K562 (cell line): Measurements from ENCODE around the gene UHRF1. TPM values are rescaled to one million over a fixed set of nuclear protein-coding genes. Genes with fewer than 3 reads are reported as not detected.

Experiments
- ATAC-seq: fragments of 200-7000 bp; cut with Tn5 transposase; 3 replicates; pipeline ENCODE4 v1.9.1; 2020; ENCODE audit warnings: moderate library complexity
- BruUV-seq: library from RNA; stranded (reverse); fragments of 400-500 nt; replicated peaks from 2 replicates; lab custom pipeline; 2021; lab: Mats Ljungman, UMichigan
- CTCF ChIA-PET: fragments of 300-600 bp; formaldehyde crosslinking; extraction: SDS; loops from one replicate; lab custom pipeline; 2021; ENCODE audit warnings: low intra/inter-chr PET ratio; lab: Yijun Ruan, JAX
- POLR2A ChIA-PET: fragments of 300-600, 350-650 bp; sonication (Branson Sonifier 250); formaldehyde crosslinking; extraction: SDS; loops from one replicate; lab custom pipeline; 2021; ENCODE audit warnings: antibody characterized with exemption, inconsistent platforms; lab: Yijun Ruan, JAX
- DNase-seq, 4 experiments: peaks; one replicate each; pipeline versions ENCODE4 v3.0.0 to v3.0.0-alpha.2; 2011 to 2018; ENCODE audit warnings: low spot score in 3 of 4, mixed read lengths in 3 of 4; ENCODE audit errors: extremely low read depth in 1 of 4
- FAIRE-seq: peaks from 2 replicates; lab custom pipeline; 2011; peaks lifted over from hg19 to GRCh38; lab: Jason Lieb, UNC
- H2AFZ ChIP-seq: 2 replicates; pipeline ENCODE4 v1.6.0; 2011; ENCODE audit warnings: low read depth, low read length, control low read depth, inconsistent platforms
- H3K27ac ChIP-seq: fragments of 200-600 bp; 3 replicates; pipeline ENCODE4 v1.8.0; 2011; ENCODE audit warnings: low read depth, mild to moderate bottlenecking, control low read depth, inconsistent platforms, low read length, moderate library complexity, mixed read lengths; ENCODE audit errors: extremely low read depth
- H3K27me3 ChIP-seq, 2 experiments: fragments of 300-600 bp in 1 of 2; 2 replicates in 1 of 2; 3 replicates in 1 of 2; pipeline versions ENCODE4 v1.6.0 to v1.8.0; 2011; ENCODE audit warnings: inconsistent platforms in 2 of 2, low read length in 2 of 2, mild to moderate bottlenecking in 1 of 2, mixed read lengths in 1 of 2, moderate library complexity in 1 of 2; ENCODE audit not compliant: control insufficient read depth in 2 of 2, insufficient read depth in 2 of 2
- H3K36me3 ChIP-seq: fragments of 300-600 bp; 3 replicates; pipeline ENCODE4 v1.8.0; 2011; ENCODE audit warnings: mild to moderate bottlenecking, low read length, inconsistent platforms; ENCODE audit not compliant: control insufficient read depth, insufficient read depth
- H3K4me1 ChIP-seq, 2 experiments: fragments of 200-600 bp in 1 of 2; replicated peaks in 1 of 2; 2 replicates in 1 of 2; 3 replicates in 1 of 2; pipeline versions ENCODE4 v1.5.1 to v1.8.0; 2011; ENCODE audit warnings: inconsistent platforms in 2 of 2, low read length in 2 of 2, mild to moderate bottlenecking in 1 of 2, mixed read lengths in 1 of 2, moderate library complexity in 1 of 2; ENCODE audit not compliant: control insufficient read depth in 2 of 2, insufficient read depth in 2 of 2
- H3K4me2 ChIP-seq: 2 replicates; pipeline ENCODE4 v1.6.1; 2011; ENCODE audit warnings: low read length, control low read depth, inconsistent platforms, mixed read lengths; ENCODE audit not compliant: insufficient read depth
- H3K4me3 ChIP-seq: fragments of 200-600 bp; sonication (generic), shearing (Covaris generic); 2 replicates; pipeline ENCODE4 v1.5.1; 2016; ENCODE audit warnings: control low read depth, inconsistent platforms
- H3K79me2 ChIP-seq: fragments of 200-600 bp; 3 replicates; pipeline ENCODE4 v1.8.0; 2011; ENCODE audit warnings: low read length, inconsistent platforms; ENCODE audit not compliant: control insufficient read depth, insufficient read depth
- H3K9ac ChIP-seq, 2 experiments: 2 replicates each; pipeline versions ENCODE4 v1.6.0 to v1.6.1; 2011; ENCODE audit warnings: low read depth in 2 of 2, low read length in 2 of 2, control low read depth in 1 of 2, inconsistent platforms in 1 of 2, mild to moderate bottlenecking in 1 of 2, mixed read lengths in 1 of 2; ENCODE audit not compliant: insufficient read depth in 1 of 2
- H3K9me1 ChIP-seq: one replicate; pipeline ENCODE4 v1.6.0; 2011; ENCODE audit warnings: inconsistent platforms, mild to moderate bottlenecking, low read length, moderate library complexity; ENCODE audit not compliant: control insufficient read depth, insufficient read depth
- H3K9me3 ChIP-seq: replicated peaks from 2 replicates; pipeline ENCODE4 v1.5.1; 2011; ENCODE audit warnings: low read depth, low read length, inconsistent platforms; ENCODE audit not compliant: control insufficient read depth, insufficient read depth
- H4K20me1 ChIP-seq: replicated peaks from 2 replicates; pipeline ENCODE4 v1.6.1; 2011; ENCODE audit warnings: low read length, inconsistent platforms, mixed read lengths; ENCODE audit not compliant: control insufficient read depth, insufficient read depth
- GTF2E2 ChIP-seq: fragments of 200-800 bp; sonication (Bioruptor generic); IDR thresholded peaks from 2 replicates; pipeline ENCODE4 v1.6.1; 2016; ENCODE audit warnings: missing genetic modification characterization, missing compliant biosample characterization
- ZFP30 ChIP-seq: fragments of 250-450 bp; sonication (Bioruptor Pico); IDR thresholded peaks from 2 replicates; pipeline ENCODE4 v1.8.0; 2022; ENCODE audit warnings: moderate library complexity, mild to moderate bottlenecking, inconsistent platforms, borderline replicate concordance
- ZNF589 ChIP-seq: fragments of 200-800 bp; sonication (Bioruptor generic); IDR thresholded peaks from 2 replicates; pipeline ENCODE4 v1.6.1; 2016; ENCODE audit warnings: low read depth, missing genetic modification characterization, missing compliant biosample characterization
- ZNF778 ChIP-seq: fragments of 450-650 bp; formaldehyde crosslinking; IDR thresholded peaks from 2 replicates; pipeline ENCODE4 v1.4.0; 2020; ENCODE audit warnings: mild to moderate bottlenecking, moderate library complexity
- WGBS: fragments of 100-300 bp; shearing (Covaris generic); methylation state at CpG from one replicate; pipeline ENCODE4 v1.1.6; 2016; ENCODE audit warnings: low coverage, mixed read lengths; ENCODE audit not compliant: insufficient coverage; ENCODE audit errors: missing lambda C conversion rate; 5-methylcytosine and 5-hydroxymethylcytosine counted together
- in situ Hi-C: fragments of 300-500 bp; cut with MboI; formaldehyde crosslinking; loops from 4 replicates; pipeline ENCODE4 v1.15.0; 2018; ENCODE audit warnings: inconsistent platforms, mixed read lengths
- intact Hi-C: fragments of 100-400 bp; cut with micrococcal nuclease; formaldehyde crosslinking; loops from 2 replicates; pipeline ENCODE4 v1.14.2; 2022
- polyA plus RNA-seq, 8 experiments: library from polyadenylated mRNA; depleted of rRNA in 4 of 8; stranded (reverse) in 5 of 8; unstranded in 3 of 8; fragments of >200 nt; fragmentation: Nextera tagmentation in 2 of 8; fragmentation: Illumina TruSeq in 1 of 8; extraction: Ambion mirVana in 2 of 8; extraction: Trizol in 1 of 8; gene quantifications; 2 replicates each; pipeline versions ENCODE4 v1.2.1 to v1.2.3, GENCODE V29; 2011 to 2014; ENCODE audit warnings: inconsistent platforms in 1 of 8, missing spikeins in 1 of 8
- total RNA-seq, 7 experiments: library from RNA; depleted of rRNA in 6 of 7; stranded (reverse); fragments of >200 nt in 6 of 7; fragmentation: Illumina TruSeq in 2 of 7; extraction: Trizol in 2 of 7; gene quantifications; 2 replicates each; pipeline versions ENCODE4 v1.2.1 to v1.2.3, GENCODE V29; 2011 to 2021; ENCODE audit warnings: low replicate concordance in 1 of 7
- TF ChIP-seq, protein P1 (sequence below): sonication (generic); formaldehyde crosslinking; IDR thresholded peaks from 2 replicates; pipeline ENCODE4 v1.8.1; 2023; ENCODE audit warnings: mild to moderate bottlenecking, missing genetic modification reagents
- TF ChIP-seq, protein P2 (sequence below): fragments of 250-450 bp; sonication (Bioruptor Pico); IDR thresholded peaks from 2 replicates; pipeline ENCODE4 v1.8.0; 2021; ENCODE audit warnings: moderate library complexity, mild to moderate bottlenecking, inconsistent platforms

The UHRF1 gene
- total and polyA plus RNA-seq, 9 of the 15 experiments (the other 6 are each of a cell fraction or from before 2014, with no cell fraction given): 6.0 to 101 (median 30.9) TPM

DNA sequence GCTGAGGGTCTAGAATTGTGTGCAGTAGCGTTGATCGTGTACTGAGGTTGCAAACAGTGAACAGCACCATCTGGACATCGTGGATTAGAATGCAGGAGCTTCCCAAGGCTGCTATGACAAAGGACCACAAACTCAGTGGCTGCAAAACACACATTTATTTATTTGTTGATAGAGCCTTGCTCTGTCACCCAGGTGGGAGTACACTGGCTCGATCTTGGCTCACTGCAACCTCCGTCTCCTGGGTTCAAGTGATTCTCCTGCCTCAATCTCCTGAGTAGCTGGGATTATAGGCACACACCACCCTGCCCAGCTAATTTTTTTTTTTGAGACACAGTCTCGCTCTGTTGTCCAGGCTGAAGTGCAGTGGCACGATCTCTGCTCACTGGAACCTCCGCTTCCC, 2.3 kb upstream of the UHRF1 start:
- in situ Hi-C loops (no loop called here), intact Hi-C loops (no loop called here)
- peaks cover 13% of the 10 kb centered on the region; the same call in 2 of the 3 replicates for H3K36me3 ChIP-seq
- BruUV-seq: no TSS peak
- ChIA-PET CTCF (no interaction called here), POLR2A (interaction anchor here (1.0 kb wide), 1 partner anchor 17 kb away, joined by 3 read pairs; no protein-coding TSS in a partner anchor)
- ATAC-seq (no peak), DNase-seq (peak in 1 of 4 experiments; percentile 12), FAIRE-seq (no peak)
- no peak overlapping the region for H2AFZ ChIP-seq
- no peak overlapping the region for H3K4me3 ChIP-seq
- H3K9me1 ChIP-seq: no peaks in the 10 kb centered on the region
- no peak overlapping the region for H3K4me2 ChIP-seq
- 64% methylated on average over 8 of the region's 8 CpGs for WGBS
- no peaks in the 10 kb centered on the region for H3K9me3 ChIP-seq
- peaks cover 20% of the 10 kb centered on the region for H3K79me2 ChIP-seq
- TF ChIP-seq, protein P1, sequence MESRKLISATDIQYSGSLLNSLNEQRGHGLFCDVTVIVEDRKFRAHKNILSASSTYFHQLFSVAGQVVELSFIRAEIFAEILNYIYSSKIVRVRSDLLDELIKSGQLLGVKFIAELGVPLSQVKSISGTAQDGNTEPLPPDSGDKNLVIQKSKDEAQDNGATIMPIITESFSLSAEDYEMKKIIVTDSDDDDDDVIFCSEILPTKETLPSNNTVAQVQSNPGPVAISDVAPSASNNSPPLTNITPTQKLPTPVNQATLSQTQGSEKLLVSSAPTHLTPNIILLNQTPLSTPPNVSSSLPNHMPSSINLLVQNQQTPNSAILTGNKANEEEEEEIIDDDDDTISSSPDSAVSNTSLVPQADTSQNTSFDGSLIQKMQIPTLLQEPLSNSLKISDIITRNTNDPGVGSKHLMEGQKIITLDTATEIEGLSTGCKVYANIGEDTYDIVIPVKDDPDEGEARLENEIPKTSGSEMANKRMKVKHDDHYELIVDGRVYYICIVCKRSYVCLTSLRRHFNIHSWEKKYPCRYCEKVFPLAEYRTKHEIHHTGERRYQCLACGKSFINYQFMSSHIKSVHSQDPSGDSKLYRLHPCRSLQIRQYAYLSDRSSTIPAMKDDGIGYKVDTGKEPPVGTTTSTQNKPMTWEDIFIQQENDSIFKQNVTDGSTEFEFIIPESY (CRISPR knock-in tag): 0 out of 2 replicates have a peak, but pooled peaks have one; percentile 21
- TF ChIP-seq ZFP30 (no peak), GTF2E2 (tag) (no peak), ZNF778 (CRISPR knock-in tag) (no peak), ZNF589 (CRISPR knock-in tag) (no peak)
- TF ChIP-seq, protein P2, sequence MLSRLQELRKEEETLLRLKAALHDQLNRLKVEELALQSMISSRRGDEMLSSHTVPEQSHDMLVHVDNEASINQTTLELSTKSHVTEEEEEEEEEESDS (CRISPR knock-in tag): no peak
- no peaks in the 10 kb centered on the region for H4K20me1 ChIP-seq
- no peak overlapping the region for H3K9ac ChIP-seq
- no peak overlapping the region for H3K27ac ChIP-seq
- H3K4me1 ChIP-seq: peaks cover 23 to 32% of the 10 kb centered on the region in 2 experiments
- H3K27me3 ChIP-seq: no peaks in the 10 kb centered on the region
